AG04450 (cell line): ENCODE measurements around the gene KNOP1. TPM values are rescaled to one million over a fixed set of nuclear protein-coding genes. Genes with fewer than 3 reads are reported as not detected.

Source experiments
- CTCF ChIA-PET: fragments of 300-600, 350-600 bp; formaldehyde crosslinking; extraction: SDS; loops from one replicate; lab custom pipeline; 2022; ENCODE audit warnings: antibody characterized with exemption, inconsistent platforms; lab: Charles Lee
- POLR2A ChIA-PET: fragments of 350-600 bp; formaldehyde crosslinking; extraction: SDS; loops from one replicate; lab custom pipeline; 2021; ENCODE audit warnings: antibody characterized with exemption, inconsistent platforms; lab: Yijun Ruan, JAX
- DNase-seq: peaks from one replicate; pipeline ENCODE4 v3.0.0-alpha.2; 2011; ENCODE audit warnings: low read depth, low spot score
- H3K27ac ChIP-seq: one replicate; pipeline ENCODE4 v1.5.1; 2012; ENCODE audit warnings: low read depth, low read length, control low read depth
- H3K27me3 ChIP-seq: one replicate; pipeline ENCODE4 v1.6.0; 2012; ENCODE audit warnings: low read length; ENCODE audit not compliant: control insufficient read depth, insufficient read depth
- H3K4me3 ChIP-seq: 2 replicates; pipeline ENCODE4 v1.5.1; 2011; ENCODE audit warnings: mild to moderate bottlenecking, low read depth, low read length, control low read depth
- H3K9me3 ChIP-seq: 2 replicates; pipeline ENCODE4 v1.5.1; 2012; ENCODE audit warnings: low read length; ENCODE audit not compliant: control insufficient read depth, insufficient read depth
- CTCF ChIP-seq: IDR thresholded peaks from 2 replicates; pipeline ENCODE4 v1.5.1; 2011; ENCODE audit warnings: low read depth, low read length, control low read depth, inconsistent platforms
- polyA plus RNA-seq: library from polyadenylated mRNA; depleted of rRNA; stranded (reverse); fragments of >200 nt; gene quantifications from 2 replicates; pipeline ENCODE4 v1.2.3, GENCODE V29; 2011

The KNOP1 gene
- polyA plus RNA-seq, 1 experiment = 14.9 TPM

DNA sequence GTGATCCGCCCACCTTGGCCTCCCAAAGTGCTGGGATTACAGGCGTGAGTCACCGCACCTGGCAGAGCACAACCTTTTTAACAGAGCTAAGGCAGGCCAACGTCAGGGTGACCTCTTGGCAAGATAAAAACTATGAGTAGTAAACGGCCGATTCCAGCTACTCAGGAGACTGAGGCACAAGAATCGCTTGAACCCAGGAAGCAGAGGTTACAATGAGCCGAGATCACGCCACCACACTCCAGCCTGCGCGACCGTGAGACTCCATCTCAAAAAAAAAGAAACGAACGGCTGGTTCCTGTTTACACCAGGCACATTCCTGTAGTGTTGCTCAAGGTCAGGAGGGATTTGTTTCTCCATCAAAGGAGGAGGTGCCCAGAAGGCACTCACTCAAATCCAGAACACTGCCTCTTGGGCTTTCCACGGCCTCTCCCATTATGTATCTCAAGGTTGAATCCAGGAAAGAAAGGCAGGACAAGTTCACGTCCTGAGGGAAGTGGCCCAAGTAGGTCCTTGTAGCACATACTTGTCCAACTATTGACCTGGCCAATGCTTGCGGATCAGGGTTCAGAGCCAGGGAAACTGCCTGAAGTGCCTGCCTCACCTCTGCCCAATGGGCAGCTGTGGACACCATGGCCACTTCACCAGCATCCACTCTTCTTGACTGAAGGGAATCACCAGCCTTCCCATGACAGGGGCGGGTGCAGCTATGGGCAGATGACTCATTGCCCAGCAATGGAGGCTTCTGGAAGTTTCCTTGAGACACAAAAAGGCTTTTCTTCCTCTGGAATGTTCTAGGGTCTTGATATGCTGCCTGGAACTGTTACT lies 13.5 kb downstream of the KNOP1 start:
- POLR2A ChIA-PET = interaction anchor here (0.7 kb wide), 1 partner anchor 122 kb away, joined by 3 read pairs; no protein-coding TSS in a partner anchor
- no peaks in the 10 kb centered on the region for H3K27me3 ChIP-seq
- CTCF ChIA-PET = interaction anchor here (0.7 to 1.9 kb wide), 4 partner anchors 8 to 182 kb away, joined by 4 to 5 read pairs (median 4); no protein-coding TSS in a partner anchor
- H3K4me3 ChIP-seq = no peak overlapping the region
- peaks cover 8% of the 10 kb centered on the region; the same call in 1 of the 2 replicates for H3K9me3 ChIP-seq
- TF ChIP-seq CTCF = no peak
- peak; percentile 52 for DNase-seq
- peak overlapping the region; percentile 89 for H3K27ac ChIP-seq

- no peaks in the 10 kb centered on the region for H3K27me3 ChIP-seq
- no peak for DNase-seq
- H3K4me3 ChIP-seq = no peak overlapping the region
- ChIA-PET CTCF (interaction anchor here (0.6 to 1.5 kb wide), 2 partner anchors 12 to 102 kb away, joined by 5 to 6 read pairs; no protein-coding TSS in a partner anchor), POLR2A (no interaction called here)
- peaks cover 8% of the 10 kb centered on the region; the same call in 1 of the 2 replicates for H3K9me3 ChIP-seq
- TF ChIP-seq CTCF = no peak
- H3K27ac ChIP-seq = no peak overlapping the region
Observed at GRCh38 chr16:19703172-19703889, 14.7 kb downstream of the KNOP1 start.

DNA sequence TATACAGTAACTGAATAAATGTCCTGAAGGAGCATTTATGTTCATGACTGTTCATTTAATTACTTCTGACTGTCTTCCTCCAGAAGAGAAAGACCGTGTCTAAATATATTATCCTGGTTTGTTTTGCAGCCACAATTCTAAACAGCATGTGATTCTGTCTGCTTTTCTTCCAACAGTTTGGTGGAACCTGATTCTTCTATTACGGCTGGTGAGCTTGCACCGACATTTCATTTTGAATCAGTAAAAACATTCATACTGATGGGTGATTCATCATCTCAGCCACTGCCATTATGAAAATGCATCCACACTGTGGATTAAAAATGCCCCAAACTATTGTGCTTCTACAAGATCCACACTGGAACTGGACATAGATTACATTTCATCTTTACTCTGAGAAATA lies 16.9 kb downstream of the KNOP1 start:
- TF ChIP-seq CTCF = no peak
- Histone ChIP-seq H3K27me3 (no peaks in the 10 kb centered on the region), H3K9me3 (peaks cover 8% of the 10 kb centered on the region; the same call in 1 of the 2 replicates), H3K4me3 (no peak overlapping the region), H3K27ac (peak overlapping the region; percentile 24)
- ChIA-PET POLR2A (no interaction called here), CTCF (interaction anchor here (1.6 kb wide), 1 partner anchor 186 kb away, joined by 5 read pairs; no protein-coding TSS in a partner anchor)
- DNase-seq = no peak

GRCh38 chr16:19700319-19700781 lies 17.7 kb downstream of the KNOP1 start:
- TF ChIP-seq CTCF = no peak
- H3K9me3 ChIP-seq = peaks cover 8% of the 10 kb centered on the region; the same call in 1 of the 2 replicates
- no peak for DNase-seq
- CTCF ChIA-PET = interaction anchor here (1.6 to 2.2 kb wide), 2 partner anchors 186 to 207 kb away, joined by 5 read pairs; no protein-coding TSS in a partner anchor
- H3K4me3 ChIP-seq = no peak overlapping the region
- peak overlapping the region; percentile 31 for H3K27ac ChIP-seq
- POLR2A ChIA-PET = interaction anchor here (0.6 kb wide), 1 partner anchor 19 kb away, joined by 4 read pairs; no protein-coding TSS in a partner anchor
- no peaks in the 10 kb centered on the region for H3K27me3 ChIP-seq
